ENCODE data around the gene SERPINB13.

The SERPINB13 gene

GRCh38 chr18:63586966-63587365, at the start of gene SERPINB13:
Gene SERPINB13, plus strand, starts transcription at chr18:63587343. Its CDS starts 1,325 bp downstream, at chr18:63588668.
- Mint-ChIP-seq H3K4me3 (no peak within 1 kb of the TSS), H3K27me3 (peaks cover 10% of the 10 kb centered on the region), H3K27ac (no peak within 1 kb of the TSS), H3K36me3 (ENCODE audit: low read depth) (no peaks in the 10 kb centered on the region), H3K9me3 (no peaks in the 10 kb centered on the region), H3K4me1 (ENCODE audit: low read depth) (no peaks in the 10 kb centered on the region)
- DNase-seq, result no peak

- Mint-ChIP-seq H3K9me3 (no peaks in the 10 kb centered on the region), H3K4me3 (no peak overlapping the region), H3K27ac (no peak overlapping the region), H3K36me3 (ENCODE audit: low read depth) (no peaks in the 10 kb centered on the region), H3K27me3 (peaks cover 31% of the 10 kb centered on the region), H3K4me1 (ENCODE audit: low read depth) (no peaks in the 10 kb centered on the region)
- DNase-seq, result no peak
Measured at GRCh38 chr18:63539904-63540510, 47.1 kb upstream of the SERPINB13 start.

- Mint-ChIP-seq H3K27ac (no peak within 1 kb of the TSS), H3K4me3 (no peak within 1 kb of the TSS), H3K4me1 (ENCODE audit: low read depth) (no peaks in the 10 kb centered on the region), H3K9me3 (no peaks in the 10 kb centered on the region), H3K36me3 (ENCODE audit: low read depth) (no peaks in the 10 kb centered on the region), H3K27me3 (peaks cover 39% of the 10 kb centered on the region)
- no peak for DNase-seq
Measured at GRCh38 chr18:63542069-63542468, 45.1 kb upstream of the SERPINB13 start, which contains the start of gene SERPINB12. Gene SERPINB12, plus strand, starts transcription at chr18:63542369. Its CDS starts 13,791 bp downstream, at chr18:63556160.

GRCh38 chr18:63544017-63544416, 43.1 kb upstream of the SERPINB13 start:
- no peak overlapping the region for H3K4me3 Mint-ChIP-seq
- DNase-seq, result no peak
- H3K36me3 Mint-ChIP-seq (ENCODE audit: low read depth), result no peaks in the 10 kb centered on the region
- no peaks in the 10 kb centered on the region for H3K9me3 Mint-ChIP-seq
- peaks cover 29% of the 10 kb centered on the region for H3K27me3 Mint-ChIP-seq
- no peaks in the 10 kb centered on the region for H3K4me1 Mint-ChIP-seq (ENCODE audit: low read depth)
- H3K27ac Mint-ChIP-seq, result no peak overlapping the region

GRCh38 chr18:63545000-63545399, 42.1 kb upstream of the SERPINB13 start:
- no peaks in the 10 kb centered on the region for H3K9me3 Mint-ChIP-seq
- DNase-seq, result no peak
- H3K4me3 Mint-ChIP-seq, result no peak overlapping the region
- H3K4me1 Mint-ChIP-seq (ENCODE audit: low read depth), result no peaks in the 10 kb centered on the region
- no peak overlapping the region for H3K27ac Mint-ChIP-seq
- no peaks in the 10 kb centered on the region for H3K36me3 Mint-ChIP-seq (ENCODE audit: low read depth)
- peaks cover 22% of the 10 kb centered on the region for H3K27me3 Mint-ChIP-seq

GRCh38 chr18:63550068-63550467, 37.1 kb upstream of the SERPINB13 start:
- Mint-ChIP-seq H3K9me3 (no peaks in the 10 kb centered on the region), H3K27ac (no peak overlapping the region), H3K27me3 (peaks cover 18% of the 10 kb centered on the region), H3K4me3 (no peak overlapping the region), H3K4me1 (ENCODE audit: low read depth) (no peaks in the 10 kb centered on the region), H3K36me3 (ENCODE audit: low read depth) (no peaks in the 10 kb centered on the region)
- DNase-seq, result no peak

- H3K4me1 Mint-ChIP-seq (ENCODE audit: low read depth), result no peaks in the 10 kb centered on the region
- H3K4me3 Mint-ChIP-seq, result no peak overlapping the region
- H3K27ac Mint-ChIP-seq, result no peak overlapping the region
- no peaks in the 10 kb centered on the region for H3K9me3 Mint-ChIP-seq
- no peaks in the 10 kb centered on the region for H3K36me3 Mint-ChIP-seq (ENCODE audit: low read depth)
- H3K27me3 Mint-ChIP-seq, result peaks cover 9% of the 10 kb centered on the region
- no peak for DNase-seq
Measured at GRCh38 chr18:63551769-63552168, 35.4 kb upstream of the SERPINB13 start.

GRCh38 chr18:63552581-63552980, 34.6 kb upstream of the SERPINB13 start:
- DNase-seq, result no peak
- H3K36me3 Mint-ChIP-seq (ENCODE audit: low read depth), result no peaks in the 10 kb centered on the region
- H3K27ac Mint-ChIP-seq, result no peak overlapping the region
- no peaks in the 10 kb centered on the region for H3K9me3 Mint-ChIP-seq
- H3K4me3 Mint-ChIP-seq, result no peak overlapping the region
- H3K27me3 Mint-ChIP-seq, result peaks cover 9% of the 10 kb centered on the region
- no peaks in the 10 kb centered on the region for H3K4me1 Mint-ChIP-seq (ENCODE audit: low read depth)

- no peak for DNase-seq
- Mint-ChIP-seq H3K4me1 (ENCODE audit: low read depth) (no peaks in the 10 kb centered on the region), H3K36me3 (ENCODE audit: low read depth) (no peaks in the 10 kb centered on the region), H3K4me3 (no peak overlapping the region), H3K27me3 (peaks cover 6% of the 10 kb centered on the region), H3K27ac (no peak overlapping the region), H3K9me3 (no peaks in the 10 kb centered on the region)
Measured at GRCh38 chr18:63553081-63553480, 34.1 kb upstream of the SERPINB13 start.

- Mint-ChIP-seq H3K27me3 (peaks cover 10% of the 10 kb centered on the region), H3K4me3 (no peak overlapping the region), H3K4me1 (ENCODE audit: low read depth) (no peaks in the 10 kb centered on the region), H3K9me3 (no peaks in the 10 kb centered on the region), H3K36me3 (ENCODE audit: low read depth) (no peaks in the 10 kb centered on the region), H3K27ac (no peak overlapping the region)
- no peak for DNase-seq
Measured at GRCh38 chr18:63559567-63560491, 27.3 kb upstream of the SERPINB13 start.

- Mint-ChIP-seq H3K27ac (no peak overlapping the region), H3K4me3 (no peak overlapping the region), H3K27me3 (peaks cover 10% of the 10 kb centered on the region), H3K9me3 (no peaks in the 10 kb centered on the region), H3K4me1 (ENCODE audit: low read depth) (no peaks in the 10 kb centered on the region), H3K36me3 (ENCODE audit: low read depth) (no peaks in the 10 kb centered on the region)
- no peak for DNase-seq
Measured at GRCh38 chr18:63562284-63562683, 24.9 kb upstream of the SERPINB13 start.

- no peak overlapping the region for H3K4me3 Mint-ChIP-seq
- H3K4me1 Mint-ChIP-seq (ENCODE audit: low read depth), result no peaks in the 10 kb centered on the region
- H3K27ac Mint-ChIP-seq, result no peak overlapping the region
- H3K27me3 Mint-ChIP-seq, result peaks cover 16% of the 10 kb centered on the region
- no peaks in the 10 kb centered on the region for H3K36me3 Mint-ChIP-seq (ENCODE audit: low read depth)
- H3K9me3 Mint-ChIP-seq, result no peaks in the 10 kb centered on the region
- DNase-seq, result no peak
Measured at GRCh38 chr18:63564021-63564420, 23.1 kb upstream of the SERPINB13 start.

- DNase-seq, result no peak
- H3K36me3 Mint-ChIP-seq (ENCODE audit: low read depth), result no peaks in the 10 kb centered on the region
- no peak overlapping the region for H3K27ac Mint-ChIP-seq
- H3K4me1 Mint-ChIP-seq (ENCODE audit: low read depth), result no peaks in the 10 kb centered on the region
- peaks cover 16% of the 10 kb centered on the region for H3K27me3 Mint-ChIP-seq
- no peaks in the 10 kb centered on the region for H3K9me3 Mint-ChIP-seq
- no peak overlapping the region for H3K4me3 Mint-ChIP-seq
Measured at GRCh38 chr18:63564561-63564960, 22.6 kb upstream of the SERPINB13 start.

- Mint-ChIP-seq H3K27me3 (peaks cover 24% of the 10 kb centered on the region), H3K9me3 (no peaks in the 10 kb centered on the region), H3K4me1 (ENCODE audit: low read depth) (no peaks in the 10 kb centered on the region), H3K36me3 (ENCODE audit: low read depth) (no peaks in the 10 kb centered on the region), H3K27ac (no peak overlapping the region), H3K4me3 (no peak overlapping the region)
- DNase-seq, result no peak
Measured at GRCh38 chr18:63567276-63567675, 19.9 kb upstream of the SERPINB13 start.

- no peak overlapping the region for H3K4me3 Mint-ChIP-seq
- H3K4me1 Mint-ChIP-seq (ENCODE audit: low read depth), result no peaks in the 10 kb centered on the region
- DNase-seq, result no peak
- H3K36me3 Mint-ChIP-seq (ENCODE audit: low read depth), result no peaks in the 10 kb centered on the region
- no peak overlapping the region for H3K27ac Mint-ChIP-seq
- peaks cover 28% of the 10 kb centered on the region for H3K27me3 Mint-ChIP-seq
- no peaks in the 10 kb centered on the region for H3K9me3 Mint-ChIP-seq
Measured at GRCh38 chr18:63567825-63568224, 19.3 kb upstream of the SERPINB13 start.

All from activated T-cell treated with anti-CD3 and anti-CD28 coated beads, Interleukin-2, amount 50 U/mL, for 24 hours (primary cell).